HG03103 (cell line): ENCODE results near the gene TRIM29.

ENCODE experiments used
- ATAC-seq: cut with Tn5 transposase; IDR thresholded peaks from one replicate; pipeline ENCODE4 v1.9.1; 2021; ENCODE audit warnings: low read depth; ENCODE audit not compliant: unreplicated experiment

TRIM29 gene

DNA sequence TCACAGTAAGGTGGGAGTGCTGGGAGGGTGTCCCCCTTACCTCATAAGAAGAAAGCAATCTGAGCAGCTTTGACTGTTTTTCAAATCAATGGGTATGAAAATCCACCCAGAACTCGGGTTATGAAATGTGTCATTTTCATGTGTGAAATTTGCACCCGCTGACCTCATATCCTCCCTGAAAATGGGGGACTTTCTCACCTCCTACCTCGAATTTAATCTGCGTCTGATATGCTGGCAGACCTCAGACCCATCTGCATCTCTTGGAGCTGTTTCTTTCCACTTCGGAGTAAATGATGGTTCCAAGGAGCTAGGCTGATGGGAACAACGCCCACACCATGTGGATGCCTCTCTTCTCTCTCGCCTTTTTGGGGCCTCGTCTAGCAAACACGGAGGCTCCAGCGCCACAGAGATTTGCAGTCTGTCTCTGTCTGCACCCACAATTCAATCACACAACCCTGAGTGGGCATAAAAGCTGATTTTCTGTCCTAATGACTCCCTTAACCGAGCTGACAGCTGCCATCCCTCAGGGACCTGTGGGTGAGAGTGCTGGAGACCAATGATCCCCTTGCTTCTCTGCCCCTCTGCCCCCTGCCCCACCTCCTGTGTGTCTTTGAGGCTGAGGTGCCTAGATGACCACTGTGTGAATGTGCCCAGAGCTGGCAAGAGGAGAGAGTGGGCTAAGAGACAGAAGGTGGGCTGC is 71.0 kb downstream of the TRIM29 start:
- no peak for ATAC-seq

DNA sequence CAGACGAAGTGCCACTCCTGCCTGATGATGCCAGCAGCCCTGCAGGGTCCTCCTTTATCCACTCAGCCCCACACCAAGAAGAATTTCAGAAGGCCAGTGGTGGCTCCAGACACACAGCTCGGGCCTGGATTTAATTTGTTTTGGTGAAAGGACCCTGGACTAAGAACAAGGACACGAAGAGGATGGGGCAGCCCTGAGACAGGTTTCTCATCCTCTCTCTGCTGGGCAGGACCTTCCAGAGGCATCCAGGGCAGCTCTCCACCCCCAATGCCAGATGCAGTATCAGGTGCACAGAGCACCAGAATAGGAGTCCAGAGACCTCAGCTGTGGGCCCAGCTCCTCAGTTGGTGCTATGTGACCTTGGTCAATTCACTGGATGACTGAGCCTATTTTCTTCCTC is 72.0 kb downstream of the TRIM29 start:
- ATAC-seq, result no peak

DNA sequence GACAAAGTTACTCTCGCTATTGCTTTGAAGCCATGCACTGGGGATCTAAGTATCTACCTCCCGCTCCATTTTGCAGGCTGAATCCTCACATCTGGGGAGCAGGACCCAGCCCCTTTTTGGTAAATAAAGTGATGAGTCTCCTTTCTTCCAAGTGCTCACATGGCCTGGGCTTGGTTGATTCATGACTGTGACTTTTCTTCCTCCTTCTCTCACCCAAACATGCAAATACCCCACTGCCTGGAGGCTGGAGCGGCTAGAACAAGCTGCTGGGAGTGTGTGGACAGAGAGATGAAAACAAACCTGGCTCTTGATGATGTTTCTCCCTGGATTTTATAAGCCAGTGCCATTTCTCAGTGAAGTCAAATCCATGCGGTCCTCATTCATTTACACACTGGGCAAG is 72.7 kb downstream of the TRIM29 start:
- ATAC-seq, result no peak

DNA sequence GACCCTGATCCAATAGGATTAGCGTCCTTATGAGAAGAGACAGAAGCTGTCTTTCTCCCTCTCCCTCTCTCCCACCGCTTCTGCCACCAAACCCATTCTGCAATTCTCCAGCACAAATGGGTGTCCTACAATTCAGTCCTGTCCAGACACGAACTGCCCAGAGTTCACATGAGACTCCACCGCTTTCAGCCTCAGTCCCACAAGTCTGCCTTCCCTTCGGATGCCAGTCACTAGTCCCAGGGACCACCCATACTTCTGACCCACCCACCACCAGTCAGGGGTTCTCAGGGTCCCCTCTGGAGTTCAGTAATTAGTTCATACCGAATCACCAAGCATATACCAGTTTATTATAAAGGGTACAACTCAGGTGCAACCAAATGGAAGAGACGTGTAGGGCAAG is 73.6 kb downstream of the TRIM29 start:
- no peak for ATAC-seq

DNA sequence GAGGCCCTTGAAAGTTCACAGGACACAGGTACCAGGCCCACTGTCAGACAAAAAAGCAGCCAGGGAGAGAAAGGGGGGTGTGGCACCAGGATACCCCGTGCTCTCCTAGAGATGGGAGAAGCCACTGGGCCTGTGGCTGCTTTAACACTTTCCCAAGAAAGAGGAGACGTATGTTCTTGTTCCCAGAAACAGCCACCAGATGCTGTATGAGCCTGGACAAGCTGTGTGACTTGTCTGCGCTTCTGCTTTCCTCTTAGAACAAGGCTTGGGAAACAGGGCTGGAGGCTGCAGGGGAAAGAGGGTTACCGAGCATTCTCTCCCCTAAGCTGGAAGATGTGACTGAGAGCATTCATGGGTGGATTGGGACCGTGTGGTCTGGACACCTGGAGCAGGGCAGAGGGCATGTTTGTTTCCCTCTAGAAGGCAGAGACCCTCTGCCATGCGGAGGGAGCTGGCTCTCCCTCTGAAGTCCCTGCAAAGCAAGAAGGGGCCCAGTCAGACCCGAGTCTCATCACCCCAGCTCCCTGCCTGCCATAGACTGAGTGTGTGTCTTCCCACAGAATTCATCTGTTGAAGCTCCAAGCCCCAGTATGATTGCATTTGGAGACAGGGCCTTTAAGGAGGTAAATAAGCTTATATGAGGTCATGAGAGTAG is 74.1 kb downstream of the TRIM29 start:
- no peak for ATAC-seq

DNA sequence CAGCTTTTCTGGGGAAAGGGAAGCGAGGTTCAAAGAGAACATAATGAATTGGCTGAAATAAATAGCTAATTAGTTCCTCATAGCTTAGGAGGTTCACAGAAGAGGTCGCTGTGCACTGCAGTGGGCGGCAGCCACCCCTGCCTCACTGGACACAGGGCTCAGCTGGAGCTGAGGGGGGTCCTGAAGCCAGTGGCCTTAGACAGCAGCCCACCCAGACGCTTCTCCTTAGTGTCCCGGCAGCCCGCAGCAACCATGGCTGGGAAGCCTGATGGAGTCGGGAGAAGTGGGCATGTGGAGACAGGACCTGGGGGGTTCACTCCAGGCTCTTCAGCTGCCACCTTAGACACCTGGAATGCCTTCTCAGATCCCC is 75.4 kb downstream of the TRIM29 start:
- no peak for ATAC-seq

DNA sequence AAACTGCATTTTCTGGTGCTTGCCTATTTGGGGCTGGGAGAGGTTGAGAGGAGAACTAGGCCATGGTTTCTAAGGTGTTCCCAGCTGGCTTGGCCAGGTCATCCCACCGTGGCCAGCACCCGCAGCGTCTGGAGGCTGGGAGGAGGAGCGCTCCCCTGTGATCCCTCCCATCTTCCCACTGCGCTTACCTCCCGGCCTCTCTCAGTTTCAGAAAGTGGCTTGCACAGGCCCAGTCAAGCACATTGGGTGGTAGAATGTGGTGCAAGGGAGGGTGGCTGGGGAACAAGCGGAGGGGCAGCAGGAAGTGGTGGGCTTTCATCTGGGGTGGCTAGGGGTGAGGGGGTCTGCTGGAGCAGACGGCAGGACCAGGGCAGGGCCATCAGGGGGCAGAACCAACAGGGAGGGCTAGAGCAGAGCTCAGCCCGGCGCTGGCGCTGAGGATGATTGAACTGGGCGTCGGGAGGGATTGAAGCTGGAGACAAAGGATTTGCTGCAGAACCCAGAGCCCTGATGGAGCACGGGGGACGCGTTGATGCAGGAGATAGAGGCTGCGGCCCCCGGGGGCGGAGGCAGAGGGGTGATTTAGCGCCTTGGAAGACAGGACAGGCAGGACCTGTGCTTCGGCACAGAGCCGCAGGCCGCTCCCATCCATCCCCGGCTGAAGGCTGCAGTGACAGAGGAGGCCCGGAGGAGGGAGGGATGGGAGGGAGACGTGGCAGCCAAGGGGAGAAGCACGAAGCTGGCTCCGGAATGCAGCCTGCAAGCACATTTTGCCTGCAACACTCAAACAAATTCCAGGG is 76.0 kb downstream of the TRIM29 start:
- no peak for ATAC-seq
